ENCODE results near the gene RASAL3.

Gene RASAL3

GRCh38 chr19:15447057-15447456 is 17.3 kb downstream of the RASAL3 start:
- TF ChIP-seq, protein P1, sequence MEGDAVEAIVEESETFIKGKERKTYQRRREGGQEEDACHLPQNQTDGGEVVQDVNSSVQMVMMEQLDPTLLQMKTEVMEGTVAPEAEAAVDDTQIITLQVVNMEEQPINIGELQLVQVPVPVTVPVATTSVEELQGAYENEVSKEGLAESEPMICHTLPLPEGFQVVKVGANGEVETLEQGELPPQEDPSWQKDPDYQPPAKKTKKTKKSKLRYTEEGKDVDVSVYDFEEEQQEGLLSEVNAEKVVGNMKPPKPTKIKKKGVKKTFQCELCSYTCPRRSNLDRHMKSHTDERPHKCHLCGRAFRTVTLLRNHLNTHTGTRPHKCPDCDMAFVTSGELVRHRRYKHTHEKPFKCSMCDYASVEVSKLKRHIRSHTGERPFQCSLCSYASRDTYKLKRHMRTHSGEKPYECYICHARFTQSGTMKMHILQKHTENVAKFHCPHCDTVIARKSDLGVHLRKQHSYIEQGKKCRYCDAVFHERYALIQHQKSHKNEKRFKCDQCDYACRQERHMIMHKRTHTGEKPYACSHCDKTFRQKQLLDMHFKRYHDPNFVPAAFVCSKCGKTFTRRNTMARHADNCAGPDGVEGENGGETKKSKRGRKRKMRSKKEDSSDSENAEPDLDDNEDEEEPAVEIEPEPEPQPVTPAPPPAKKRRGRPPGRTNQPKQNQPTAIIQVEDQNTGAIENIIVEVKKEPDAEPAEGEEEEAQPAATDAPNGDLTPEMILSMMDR (IDR thresholded peaks at IDR 0.05; ENCODE audit: low read depth, low read length), result no peak
- Histone ChIP-seq H3K36me3 (no peaks in the 10 kb centered on the region), H3K27ac (no peak overlapping the region), H3K4me3 (ENCODE audit: low read depth, low read length) (no peak overlapping the region), H3K9me3 (ENCODE audit: severe bottlenecking) (no peaks in the 10 kb centered on the region), H3K27me3 (ENCODE audit: insufficient read depth, low read depth, severe bottlenecking) (no peaks in the 10 kb centered on the region)
- DNase-seq, result no peak

DNA sequence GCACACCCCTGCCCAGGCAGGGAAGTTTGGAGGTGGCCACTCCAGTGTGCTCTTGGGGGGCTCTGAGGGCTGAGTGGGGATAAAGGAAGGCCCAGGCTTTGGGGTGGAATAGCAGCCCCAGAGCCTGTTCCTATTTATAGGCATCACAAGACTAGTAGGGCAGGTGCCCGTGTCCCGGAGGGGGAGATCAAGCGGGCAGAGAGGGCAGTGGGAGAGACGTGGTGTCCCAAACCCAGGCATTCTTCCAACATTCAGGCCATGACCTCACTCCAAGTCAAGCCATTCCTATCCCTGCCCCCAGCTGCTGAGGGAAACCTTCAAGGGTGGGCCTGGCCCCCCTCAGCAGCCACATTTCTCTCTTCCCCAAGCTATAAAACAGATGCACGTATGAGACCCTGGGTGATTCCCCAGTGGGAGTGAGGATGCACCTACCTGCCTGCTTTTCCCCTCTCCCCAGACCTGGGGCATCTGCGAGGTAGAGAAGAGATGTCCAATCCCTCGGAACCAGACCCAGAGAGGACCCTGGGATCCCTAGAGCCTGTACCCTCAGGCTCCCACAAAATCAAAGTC is 18.5 kb downstream of the RASAL3 start:
- H3K9me3 ChIP-seq (ENCODE audit: severe bottlenecking), result no peaks in the 10 kb centered on the region
- DNase-seq, result no peak
- no peaks in the 10 kb centered on the region for H3K36me3 ChIP-seq
- no peak overlapping the region for H3K4me3 ChIP-seq (ENCODE audit: low read depth, low read length)
- H3K27me3 ChIP-seq (ENCODE audit: insufficient read depth, low read depth, severe bottlenecking), result no peaks in the 10 kb centered on the region
- no peak overlapping the region for H3K27ac ChIP-seq
- TF ChIP-seq, protein P1 (IDR thresholded peaks at IDR 0.05; ENCODE audit: low read depth, low read length), result no peak

DNA sequence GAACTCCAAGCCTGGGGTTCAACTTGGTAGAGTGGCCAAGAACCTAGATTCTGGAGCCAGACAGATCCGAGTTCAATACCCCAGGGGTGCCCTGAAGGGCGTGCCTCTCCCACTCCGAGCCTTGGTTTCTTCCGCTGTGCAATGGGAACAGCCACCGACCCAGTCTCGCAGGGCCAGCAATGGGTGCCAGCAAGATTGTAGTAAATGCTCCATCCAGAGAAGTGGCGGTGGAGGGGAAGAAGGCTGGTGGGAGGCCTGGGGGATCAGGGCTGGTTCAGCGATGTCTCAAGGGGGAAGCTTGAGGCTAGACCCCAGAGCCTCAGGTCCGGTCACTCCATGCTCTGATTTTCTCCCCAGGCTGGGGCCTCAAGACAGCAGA is 19.1 kb downstream of the RASAL3 start:
- DNase-seq, result no peak
- no peak overlapping the region for H3K4me3 ChIP-seq (ENCODE audit: low read depth, low read length)
- TF ChIP-seq, protein P1 (IDR thresholded peaks at IDR 0.05; ENCODE audit: low read depth, low read length), result no peak
- H3K27me3 ChIP-seq (ENCODE audit: insufficient read depth, low read depth, severe bottlenecking), result no peaks in the 10 kb centered on the region
- H3K9me3 ChIP-seq (ENCODE audit: severe bottlenecking), result no peaks in the 10 kb centered on the region
- H3K27ac ChIP-seq, result no peak overlapping the region
- no peaks in the 10 kb centered on the region for H3K36me3 ChIP-seq

DNA sequence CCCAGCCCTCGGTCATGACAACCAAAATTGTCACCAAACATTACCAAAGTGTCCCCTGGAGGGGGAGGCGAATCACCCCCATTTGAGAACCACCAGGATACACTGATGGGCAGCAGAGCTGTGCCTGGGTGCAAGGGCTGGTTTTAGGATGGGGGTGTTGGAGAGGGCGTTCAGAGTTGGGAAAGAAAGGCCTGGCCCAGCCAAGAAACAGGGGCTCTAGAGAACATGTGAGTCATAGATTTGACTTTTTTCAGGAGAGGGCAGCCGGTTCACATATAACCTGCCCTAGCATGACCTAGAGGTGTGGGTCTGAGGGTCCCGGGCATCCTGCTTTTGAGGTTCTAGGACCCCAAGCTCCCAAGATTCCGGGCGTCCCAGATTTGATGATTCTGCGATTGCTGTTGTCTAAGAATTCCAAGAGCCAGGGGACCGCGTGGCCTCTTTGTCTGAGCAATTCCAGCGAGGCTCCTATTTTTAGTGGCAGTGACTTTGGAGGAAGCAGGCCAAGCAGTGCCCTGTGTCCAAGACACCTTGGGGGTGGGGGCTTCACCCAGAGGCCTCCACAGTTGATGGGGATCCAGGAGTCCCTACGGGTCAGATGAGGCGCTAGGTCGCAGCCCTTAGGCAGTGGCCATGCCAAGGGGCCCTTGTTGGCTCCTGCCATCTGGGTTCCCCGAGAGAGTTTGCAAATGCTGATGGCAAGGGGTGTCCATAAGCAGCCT is 19.7 kb downstream of the RASAL3 start:
- no peak overlapping the region for H3K4me3 ChIP-seq (ENCODE audit: low read depth, low read length)
- no peak overlapping the region for H3K27ac ChIP-seq
- H3K27me3 ChIP-seq (ENCODE audit: insufficient read depth, low read depth, severe bottlenecking), result no peaks in the 10 kb centered on the region
- DNase-seq, result no peak
- TF ChIP-seq, protein P1 (IDR thresholded peaks at IDR 0.05; ENCODE audit: low read depth, low read length), result no peak
- no peaks in the 10 kb centered on the region for H3K36me3 ChIP-seq
- H3K9me3 ChIP-seq (ENCODE audit: severe bottlenecking), result no peaks in the 10 kb centered on the region

DNA sequence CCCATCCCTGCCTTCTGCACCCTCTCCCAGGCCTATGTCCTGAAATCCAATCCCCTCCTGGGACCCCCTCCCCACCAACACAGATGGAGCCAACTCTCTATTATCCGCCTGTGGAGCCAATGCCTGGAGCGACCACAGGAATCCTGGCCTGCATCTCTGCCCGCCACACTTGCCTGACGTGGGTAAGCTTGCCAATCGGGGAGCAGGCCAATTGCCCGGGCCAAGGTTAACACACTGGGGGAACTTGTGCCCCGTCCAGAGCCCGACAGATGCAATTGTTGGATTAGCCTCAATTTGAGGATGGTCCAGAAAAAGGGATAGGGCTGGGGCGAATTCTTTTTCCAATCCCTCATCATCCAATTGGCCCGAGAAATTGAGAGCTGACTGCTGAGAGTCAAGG is 20.5 kb downstream of the RASAL3 start:
- no peaks in the 10 kb centered on the region for H3K27me3 ChIP-seq (ENCODE audit: insufficient read depth, low read depth, severe bottlenecking)

More for the DNA sequence above, 20.5 kb downstream of the RASAL3 start:
- no peak for DNase-seq
- Histone ChIP-seq H3K27ac (no peak overlapping the region), H3K9me3 (ENCODE audit: severe bottlenecking) (no peaks in the 10 kb centered on the region), H3K4me3 (ENCODE audit: low read depth, low read length) (no peak overlapping the region), H3K36me3 (no peaks in the 10 kb centered on the region)
- TF ChIP-seq, protein P1 (IDR thresholded peaks at IDR 0.05; ENCODE audit: low read depth, low read length), result no peak
